Measurements from ENCODE around the gene TCAIM.
"Not testable (repeated sequence)": the region's sequence is repeated elsewhere in the genome, so short reads cannot be mapped to it uniquely, and the experiment has no call there.

TCAIM gene

GRCh38 chr3:44415421-44415820 lies 76.9 kb downstream of the TCAIM start:
- DNase-seq (ENCODE audit: low read depth) = no peak

GRCh38 chr3:44416031-44417030 lies 77.8 kb downstream of the TCAIM start:
- no peak for DNase-seq (ENCODE audit: low read depth)

- not testable (repeated sequence) for DNase-seq (ENCODE audit: low read depth)
Observed at GRCh38 chr3:44418118-44418517, 79.6 kb downstream of the TCAIM start.

- DNase-seq (ENCODE audit: low read depth) = no peak
Observed at GRCh38 chr3:44418549-44418948, 80.0 kb downstream of the TCAIM start.

- no peak for DNase-seq (ENCODE audit: low read depth)
Observed at GRCh38 chr3:44419116-44419922, 80.8 kb downstream of the TCAIM start.

- DNase-seq (ENCODE audit: low read depth) = no peak
Observed at GRCh38 chr3:44419923-44420650, 81.5 kb downstream of the TCAIM start.

- DNase-seq (ENCODE audit: low read depth) = no peak
Observed at GRCh38 chr3:44420676-44421075, 82.1 kb downstream of the TCAIM start.

- no peak for DNase-seq (ENCODE audit: low read depth)
Observed at GRCh38 chr3:44421280-44421679, 82.7 kb downstream of the TCAIM start.

- DNase-seq (ENCODE audit: low read depth) = no peak
Observed at GRCh38 chr3:44424758-44425157, 86.2 kb downstream of the TCAIM start.

GRCh38 chr3:44427683-44428082 lies 89.1 kb downstream of the TCAIM start:
- DNase-seq (ENCODE audit: low read depth) = no peak

- no peak for DNase-seq (ENCODE audit: low read depth)
Observed at GRCh38 chr3:44428910-44429309, 90.3 kb downstream of the TCAIM start.

GRCh38 chr3:44429459-44429858 lies 90.9 kb downstream of the TCAIM start:
- no peak for DNase-seq (ENCODE audit: low read depth)

- DNase-seq (ENCODE audit: low read depth) = no peak
Observed at GRCh38 chr3:44430466-44430865, 91.9 kb downstream of the TCAIM start.

GRCh38 chr3:44434834-44435510 lies 96.4 kb downstream of the TCAIM start:
- DNase-seq (ENCODE audit: low read depth) = no peak

GRCh38 chr3:44436181-44436580 lies 97.6 kb downstream of the TCAIM start:
- no peak for DNase-seq (ENCODE audit: low read depth)

- no peak for DNase-seq (ENCODE audit: low read depth)
Observed at GRCh38 chr3:44437800-44438199, 99.2 kb downstream of the TCAIM start.

- peak; percentile 19 for DNase-seq (ENCODE audit: low read depth)
Observed at GRCh38 chr3:44439499-44440295, 101.1 kb downstream of the TCAIM start.

GRCh38 chr3:44442596-44443309 lies 104.2 kb downstream of the TCAIM start:
- DNase-seq (ENCODE audit: low read depth) = no peak

- DNase-seq (ENCODE audit: low read depth) = no peak
Observed at GRCh38 chr3:44444437-44444836, 105.9 kb downstream of the TCAIM start.

Measured in stimulated activated CD8-positive, alpha-beta memory T cell treated with anti-CD3 and anti-CD28 coated beads, Interleukin-15, amount 100 ng/mL, for 24 hours (primary cell).